Mucosa of descending colon (tissue), 3 donors: Measurements from ENCODE around the gene RGPD3. TPM values are rescaled to one million over a fixed set of nuclear protein-coding genes. Genes with fewer than 3 reads are reported as not detected.

Experiments used
- total RNA-seq, 3 donors: library from RNA; stranded (reverse); fragmentation: NEBNext Ultra II Directional in 2 of 3; extraction: Animal tissue kit (Norgen Biotek cat#: 25700) in 2 of 3; gene quantifications; one replicate each; pipeline versions ENCODE4 v1.2.1 to v1.2.4, GENCODE V29; 2021 to 2023
- donor health status: DM: no; HTN: no; CAD: no; lungs with moderate emphysema.
- donor health status: DM: no; HTN: no; CAD: no.
- donor health status: DM: no; HTN: yes; CAD: no.

Gene RGPD3
- total RNA-seq, 3 donors from 2014 or later, result 0.07 to 0.26 (median 0.16) TPM

Other genes with a start within 250 kb of the RGPD3 start
- under 1 TPM; 0.07 to 0.26 (median 0.16) TPM for gene CD8B2, start 19.0 kb upstream of the RGPD3 start, total RNA-seq